Left forelimb (tissue), 1 donor: ENCODE data around the gene ACKR3.
A peak's percentile ranks its signal among the peaks of the same experiment; 100 is the strongest.

Source experiments
- DNase-seq: peaks from one replicate; pipeline ENCODE4 v3.0.0-alpha.2; 2018; ENCODE audit warnings: low spot score

The ACKR3 gene

GRCh38 chr2:236608710-236609109, 39.1 kb downstream of the ACKR3 start:
- DNase-seq = no peak

- no peak for DNase-seq
Observed at GRCh38 chr2:236610991-236611821, 41.6 kb downstream of the ACKR3 start.

GRCh38 chr2:236612737-236613136, 43.1 kb downstream of the ACKR3 start:
- DNase-seq = no peak

- no peak for DNase-seq
Observed at GRCh38 chr2:236613612-236614011, 44.0 kb downstream of the ACKR3 start.

- DNase-seq = no peak
Observed at GRCh38 chr2:236614551-236614950, 44.9 kb downstream of the ACKR3 start.

GRCh38 chr2:236616031-236616430, 46.4 kb downstream of the ACKR3 start:
- no peak for DNase-seq

GRCh38 chr2:236616624-236617023, 47.0 kb downstream of the ACKR3 start:
- DNase-seq = no peak

GRCh38 chr2:236617221-236617737, 47.7 kb downstream of the ACKR3 start:
- no peak for DNase-seq

- no peak for DNase-seq
Observed at GRCh38 chr2:236617796-236618195, 48.2 kb downstream of the ACKR3 start.

- DNase-seq = no peak
Observed at GRCh38 chr2:236618370-236618769, 48.7 kb downstream of the ACKR3 start.

- DNase-seq = no peak
Observed at GRCh38 chr2:236619910-236620612, 50.4 kb downstream of the ACKR3 start.

GRCh38 chr2:236621786-236622185, 52.2 kb downstream of the ACKR3 start:
- no peak for DNase-seq

GRCh38 chr2:236622201-236622600, 52.6 kb downstream of the ACKR3 start:
- no peak for DNase-seq

- no peak for DNase-seq
Observed at GRCh38 chr2:236622660-236623059, 53.0 kb downstream of the ACKR3 start.

GRCh38 chr2:236623816-236624215, 54.2 kb downstream of the ACKR3 start:
- no peak for DNase-seq

GRCh38 chr2:236625156-236625690, 55.6 kb downstream of the ACKR3 start:
- DNase-seq = no peak

GRCh38 chr2:236626391-236627150, 56.9 kb downstream of the ACKR3 start:
- no peak for DNase-seq

GRCh38 chr2:236627193-236627592, 57.6 kb downstream of the ACKR3 start:
- peak; percentile 37 for DNase-seq

GRCh38 chr2:236627841-236628240, 58.2 kb downstream of the ACKR3 start:
- peak; percentile 60 for DNase-seq

- peak; percentile 50 for DNase-seq
Observed at GRCh38 chr2:236628256-236628901, 58.8 kb downstream of the ACKR3 start.

- peak; percentile 4 for DNase-seq
Observed at GRCh38 chr2:236628981-236629605, 59.5 kb downstream of the ACKR3 start.
